WTC11 (cell line): ENCODE measurements around the gene LZTR1. TPM values are rescaled to one million over a fixed set of nuclear protein-coding genes. Genes with fewer than 3 reads are reported as not detected.

ENCODE experiments used
- ATAC-seq: fragments of 200-7000 bp; cut with Tn5 transposase; 2 replicates; pipeline ENCODE4 v1.10.0; 2021; ENCODE audit warnings: mild to moderate bottlenecking, moderate library complexity
- CTCF ChIA-PET: fragments of 300-600 bp; sonication (Branson Sonifier 250); formaldehyde crosslinking; loops from one replicate; lab custom pipeline; 2021; ENCODE audit warnings: antibody characterized with exemption; lab: Charles Lee
- POLR2A ChIA-PET: fragments of 350-600 bp; sonication (Branson Sonifier 250); formaldehyde crosslinking; loops from one replicate; lab custom pipeline; 2021; ENCODE audit warnings: antibody characterized with exemption; lab: Charles Lee
- DNase-seq: peaks from one replicate; pipeline ENCODE4 v3.0.0; 2021; ENCODE audit warnings: low spot score
- H3K27ac Mint-ChIP-seq: 2 replicates; pipeline ENCODE4 v1.8.0; 2021; ENCODE audit warnings: mixed read lengths
- H3K27me3 Mint-ChIP-seq: 2 replicates; pipeline ENCODE4 v1.8.0; 2021; ENCODE audit warnings: low read depth, mild to moderate bottlenecking, moderate library complexity, mixed read lengths
- H3K36me3 Mint-ChIP-seq: 2 replicates; pipeline ENCODE4 v1.8.0; 2021; ENCODE audit warnings: mixed read lengths
- H3K4me1 Mint-ChIP-seq: 2 replicates; pipeline ENCODE4 v1.8.0; 2022; ENCODE audit warnings: mixed read lengths
- H3K4me3 Mint-ChIP-seq: 2 replicates; pipeline ENCODE4 v1.8.0; 2021; ENCODE audit warnings: mild to moderate bottlenecking, moderate library complexity, mixed read lengths
- H3K9me3 Mint-ChIP-seq: 2 replicates; pipeline ENCODE4 v1.8.0; 2021; ENCODE audit warnings: mixed read lengths
- ARID4B ChIP-seq: sonication (generic); formaldehyde crosslinking; IDR thresholded peaks from 2 replicates; pipeline ENCODE4 v1.8.0; 2023; ENCODE audit warnings: missing genetic modification reagents, mild to moderate bottlenecking, borderline replicate concordance
- ATF1 ChIP-seq: sonication (generic); formaldehyde crosslinking; IDR thresholded peaks from 2 replicates; pipeline ENCODE4 v1.8.1; 2023; ENCODE audit warnings: mild to moderate bottlenecking, moderate library complexity, missing genetic modification reagents
- CREM ChIP-seq: sonication (generic); formaldehyde crosslinking; IDR thresholded peaks from 2 replicates; pipeline ENCODE4 v1.8.1; 2022; ENCODE audit warnings: mild to moderate bottlenecking, missing genetic modification reagents, moderate library complexity
- E2F5 ChIP-seq: sonication (generic); formaldehyde crosslinking; IDR thresholded peaks from 2 replicates; pipeline ENCODE4 v1.8.1; 2022; ENCODE audit warnings: mild to moderate bottlenecking, moderate library complexity, missing genetic modification reagents
- ELF4 ChIP-seq: sonication (generic); formaldehyde crosslinking; IDR thresholded peaks from 2 replicates; pipeline ENCODE4 v1.8.1; 2022; ENCODE audit warnings: low read depth, mild to moderate bottlenecking, moderate library complexity, missing genetic modification reagents
- ERG ChIP-seq: fragments of 250-450 bp; sonication (Bioruptor Pico); IDR thresholded peaks from 2 replicates; pipeline ENCODE4 v1.8.0; 2021; ENCODE audit warnings: mild to moderate bottlenecking
- ETV6 ChIP-seq: sonication (generic); formaldehyde crosslinking; IDR thresholded peaks from 2 replicates; pipeline ENCODE4 v1.8.1; 2022; ENCODE audit warnings: mild to moderate bottlenecking, missing genetic modification reagents
- FOXK1 ChIP-seq: sonication (generic); formaldehyde crosslinking; IDR thresholded peaks from 2 replicates; pipeline ENCODE4 v1.8.0; 2022; ENCODE audit warnings: mild to moderate bottlenecking, moderate library complexity, missing genetic modification reagents
- GABPB1 ChIP-seq: sonication (generic); formaldehyde crosslinking; IDR thresholded peaks from 2 replicates; pipeline ENCODE4 v1.8.1; 2023; ENCODE audit warnings: mild to moderate bottlenecking, missing genetic modification reagents
- HMGXB4 ChIP-seq: sonication (generic); formaldehyde crosslinking; IDR thresholded peaks from 2 replicates; pipeline ENCODE4 v1.8.1; 2023; ENCODE audit warnings: mild to moderate bottlenecking, moderate library complexity, missing genetic modification reagents
- KAT7 ChIP-seq: sonication (generic); formaldehyde crosslinking; IDR thresholded peaks from 2 replicates; pipeline ENCODE4 v1.8.1; 2023; ENCODE audit warnings: missing genetic modification reagents, mild to moderate bottlenecking, borderline replicate concordance
- MXD4 ChIP-seq: fragments of 250-450 bp; sonication (Bioruptor Pico); IDR thresholded peaks from 2 replicates; pipeline ENCODE4 v1.8.0; 2021; ENCODE audit warnings: mild to moderate bottlenecking, moderate library complexity, borderline replicate concordance
- NFE2L1 ChIP-seq: sonication (generic); formaldehyde crosslinking; IDR thresholded peaks from 2 replicates; pipeline ENCODE4 v1.8.1; 2023; ENCODE audit warnings: missing genetic modification reagents
- NFYB ChIP-seq: sonication (generic); formaldehyde crosslinking; conservative IDR thresholded peaks from 2 replicates; pipeline ENCODE4 v1.8.0; 2022; ENCODE audit warnings: low read depth, missing genetic modification reagents
- NR2C2 ChIP-seq: sonication (generic); formaldehyde crosslinking; IDR thresholded peaks from 2 replicates; pipeline ENCODE4 v1.8.0; 2022; ENCODE audit warnings: mild to moderate bottlenecking, missing genetic modification reagents
- RORB ChIP-seq: fragments of 250-450 bp; sonication (Bioruptor Pico); IDR thresholded peaks from 2 replicates; pipeline ENCODE4 v1.9.0; 2021; ENCODE audit warnings: mild to moderate bottlenecking
- SMAD3 ChIP-seq: sonication (generic); formaldehyde crosslinking; IDR thresholded peaks from 2 replicates; pipeline ENCODE4 v1.8.0; 2022; ENCODE audit warnings: missing genetic modification reagents, mild to moderate bottlenecking, borderline replicate concordance
- SP1 ChIP-seq: sonication (generic); formaldehyde crosslinking; conservative IDR thresholded peaks from 2 replicates; pipeline ENCODE4 v1.8.1; 2022; ENCODE audit warnings: missing genetic modification reagents
- TEAD1 ChIP-seq: sonication (generic); formaldehyde crosslinking; IDR thresholded peaks from 2 replicates; pipeline ENCODE4 v1.8.0; 2022; ENCODE audit warnings: mild to moderate bottlenecking, missing genetic modification reagents
- TP53 ChIP-seq: sonication (generic); formaldehyde crosslinking; IDR thresholded peaks from 2 replicates; pipeline ENCODE4 v1.8.1; 2023; ENCODE audit warnings: mild to moderate bottlenecking, missing genetic modification reagents
- USF2 ChIP-seq: sonication (generic); formaldehyde crosslinking; IDR thresholded peaks from 2 replicates; pipeline ENCODE4 v1.8.1; 2023; ENCODE audit warnings: mild to moderate bottlenecking, missing genetic modification reagents, moderate library complexity
- ZBTB21 ChIP-seq: sonication (generic); formaldehyde crosslinking; IDR thresholded peaks from 2 replicates; pipeline ENCODE4 v1.8.1; 2023; ENCODE audit warnings: mild to moderate bottlenecking, missing genetic modification reagents, borderline replicate concordance
- ZNF317 ChIP-seq: sonication (generic); formaldehyde crosslinking; IDR thresholded peaks from 2 replicates; pipeline ENCODE4 v1.8.1; 2023; ENCODE audit warnings: low read depth, mild to moderate bottlenecking, moderate library complexity, missing genetic modification reagents, borderline replicate concordance
- ZNF423 ChIP-seq: fragments of 250-450 bp; sonication (Bioruptor Pico); IDR thresholded peaks from 2 replicates; pipeline ENCODE4 v2.1.2; 2022; ENCODE audit warnings: mild to moderate bottlenecking, moderate library complexity
- total RNA-seq: library from RNA; stranded (reverse); gene quantifications from 3 replicates; pipeline ENCODE4 v1.2.3, GENCODE V29; 2021
- TF ChIP-seq, protein P1 (sequence below): fragments of 250-450 bp; sonication (Bioruptor Pico); IDR thresholded peaks from 2 replicates; pipeline ENCODE4 v1.9.0; 2021; ENCODE audit warnings: mild to moderate bottlenecking

The LZTR1 gene
- total RNA-seq, 1 experiment from 2014 or later: 38.3 TPM

DNA sequence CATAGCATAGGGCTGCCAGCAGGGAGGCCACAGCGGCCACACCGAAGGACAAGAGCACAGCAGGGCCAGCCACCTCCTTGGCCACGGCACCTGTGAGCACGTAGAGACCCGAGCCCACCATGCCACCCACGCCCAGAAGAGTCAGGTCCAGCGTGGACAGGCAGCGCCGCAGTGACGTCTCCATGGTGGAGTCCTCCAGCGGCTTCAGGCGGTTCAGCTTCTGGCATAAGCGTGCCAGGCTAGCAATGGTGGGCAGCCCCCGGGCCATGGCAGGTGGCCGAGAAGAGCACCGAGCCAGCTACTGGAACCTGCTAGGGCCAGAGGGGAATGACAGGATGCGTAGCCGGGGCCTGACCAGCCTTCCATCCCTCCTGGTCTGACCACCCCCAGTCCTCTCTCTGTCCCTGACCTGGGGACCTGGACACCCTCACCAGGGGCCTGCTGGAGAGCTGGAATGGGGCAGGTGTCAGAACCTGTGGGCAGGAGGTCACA is 49.5 kb downstream of the LZTR1 start:
- H3K4me3 Mint-ChIP-seq: peak overlapping the region; percentile 68
- peaks cover 33% of the 10 kb centered on the region for H3K27me3 Mint-ChIP-seq
- no peak for TF ChIP-seq TEAD1 (CRISPR knock-in tag)
- TF ChIP-seq ATF1: no peak
- TF ChIP-seq GABPB1 (CRISPR knock-in tag): no peak
- TF ChIP-seq ETV6 (CRISPR knock-in tag): no peak
- no peak for TF ChIP-seq NR2C2
- TF ChIP-seq ZBTB21 (CRISPR knock-in tag): no peak
- TF ChIP-seq SMAD3 (CRISPR knock-in tag): no peak
- TF ChIP-seq KAT7 (CRISPR knock-in tag): no peak
- TF ChIP-seq NFYB (CRISPR knock-in tag): no peak
- TF ChIP-seq ZNF317 (CRISPR knock-in tag): no peak
- no peak for TF ChIP-seq NFE2L1
- no peak for TF ChIP-seq ELF4
- no peak for TF ChIP-seq RORB (CRISPR knock-in tag)
- TF ChIP-seq FOXK1 (CRISPR knock-in tag): no peak
- no peak for TF ChIP-seq ZNF423 (CRISPR knock-in tag)
- TF ChIP-seq ERG (CRISPR knock-in tag): no peak
- TF ChIP-seq HMGXB4 (CRISPR knock-in tag): no peak
- no peak for TF ChIP-seq E2F5
- TF ChIP-seq SP1 (CRISPR knock-in tag): no peak
- TF ChIP-seq, protein P1, sequence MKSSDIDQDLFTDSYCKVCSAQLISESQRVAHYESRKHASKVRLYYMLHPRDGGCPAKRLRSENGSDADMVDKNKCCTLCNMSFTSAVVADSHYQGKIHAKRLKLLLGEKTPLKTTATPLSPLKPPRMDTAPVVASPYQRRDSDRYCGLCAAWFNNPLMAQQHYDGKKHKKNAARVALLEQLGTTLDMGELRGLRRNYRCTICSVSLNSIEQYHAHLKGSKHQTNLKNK (CRISPR knock-in tag): no peak

GRCh38 chr22:21032037-21032867 is 50.2 kb downstream of the LZTR1 start, which contains the start of gene SLC7A4:
SLC7A4 (minus strand) TSS chr22:21032561; CDS start chr22:21031812, 749 bp downstream.
- peaks cover 6% of the 10 kb centered on the region for H3K4me1 Mint-ChIP-seq
- H3K27ac Mint-ChIP-seq: no peak within 1 kb of the TSS
- POLR2A ChIA-PET: interaction anchor here (0.9 kb wide), 1 partner anchor 33 kb away, joined by 5 read pairs; no protein-coding TSS in a partner anchor
- CTCF ChIA-PET: interaction anchor here (0.6 to 2.1 kb wide), 4 partner anchors 11 to 141 kb away, joined by 3 to 16 read pairs (median 4); no protein-coding TSS in a partner anchor
- H3K27me3 Mint-ChIP-seq: peaks cover 33% of the 10 kb centered on the region
- peak within 1 kb of the TSS; percentile 68 for H3K4me3 Mint-ChIP-seq
- no peaks in the 10 kb centered on the region for H3K36me3 Mint-ChIP-seq
- H3K9me3 Mint-ChIP-seq: no peaks in the 10 kb centered on the region
- DNase-seq (peak; percentile 63), ATAC-seq (peak; percentile 75)
- TF ChIP-seq NFYB (CRISPR knock-in tag) (0 out of 2 replicates have a peak, but pooled peaks have one; percentile 19), USF2 (CRISPR knock-in tag) (no peak), RORB (CRISPR knock-in tag) (no peak), ARID4B (CRISPR knock-in tag) (no peak), NFE2L1 (no peak), MXD4 (no peak), CREM (CRISPR knock-in tag) (no peak), TP53 (CRISPR knock-in tag) (no peak)

More for the DNA sequence above, 49.5 kb downstream of the LZTR1 start:
- ChIA-PET POLR2A (no interaction called here), CTCF (interaction anchor here (0.9 to 2.1 kb wide), 2 partner anchors 10 to 146 kb away, joined by 3 to 16 read pairs; no protein-coding TSS in a partner anchor)
- H3K36me3 Mint-ChIP-seq: no peaks in the 10 kb centered on the region
- DNase-seq (no peak), ATAC-seq (no peak)
- peaks cover 6% of the 10 kb centered on the region for H3K4me1 Mint-ChIP-seq
- no peaks in the 10 kb centered on the region for H3K9me3 Mint-ChIP-seq
- H3K27ac Mint-ChIP-seq: no peak overlapping the region
